ENCODE data around the gene MACROD1. TPM values are rescaled to one million over a fixed set of nuclear protein-coding genes. Genes with fewer than 3 reads are reported as not detected.
A peak's percentile ranks its signal among the peaks of the same experiment; 100 is the strongest.

Gene MACROD1
- total RNA-seq, 1 donor from 2014 or later = 91.9 TPM

GRCh38 chr11:64124147-64124546 lies 41.8 kb downstream of the MACROD1 start:
- no peak overlapping the region for H3K4me3 ChIP-seq (ENCODE audit: low read length in 3 of 3)
- H3K27ac ChIP-seq (ENCODE audit: low read depth, low read length) = no peak overlapping the region
- H3K36me3 ChIP-seq (ENCODE audit: control insufficient read depth in 3 of 3, insufficient read depth in 3 of 3, low read length in 3 of 3) = peaks cover 0 to 3% (median 0%) of the 10 kb centered on the region in 3 donors
- H3K9ac ChIP-seq (ENCODE audit: low read depth in 1 of 3, low read length in 3 of 3) = no peak overlapping the region
- peaks cover 20 to 57% (median 37%) of the 10 kb centered on the region in 3 donors for H3K4me1 ChIP-seq (ENCODE audit: control insufficient read depth in 3 of 3, insufficient read depth in 3 of 3, low read length in 3 of 3)
- H3K27me3 ChIP-seq (ENCODE audit: control insufficient read depth in 3 of 3, insufficient read depth in 3 of 3, low read length in 3 of 3) = no peaks in the 10 kb centered on the region
- H3K9me3 ChIP-seq (ENCODE audit: control insufficient read depth in 3 of 3, low read length in 3 of 3) = no peaks in the 10 kb centered on the region

GRCh38 chr11:64123679-64124078 lies 42.2 kb downstream of the MACROD1 start:
- H3K4me1 ChIP-seq (ENCODE audit: control insufficient read depth in 3 of 3, insufficient read depth in 3 of 3, low read length in 3 of 3) = peaks cover 20 to 54% (median 40%) of the 10 kb centered on the region in 3 donors
- H3K36me3 ChIP-seq (ENCODE audit: control insufficient read depth in 3 of 3, insufficient read depth in 3 of 3, low read length in 3 of 3) = peaks cover 0 to 3% (median 0%) of the 10 kb centered on the region in 3 donors
- no peak overlapping the region for H3K9ac ChIP-seq (ENCODE audit: low read depth in 1 of 3, low read length in 3 of 3)
- no peak overlapping the region for H3K4me3 ChIP-seq (ENCODE audit: low read length in 3 of 3)
- H3K27me3 ChIP-seq (ENCODE audit: control insufficient read depth in 3 of 3, insufficient read depth in 3 of 3, low read length in 3 of 3) = no peaks in the 10 kb centered on the region
- no peak overlapping the region for H3K27ac ChIP-seq (ENCODE audit: low read depth, low read length)
- no peaks in the 10 kb centered on the region for H3K9me3 ChIP-seq (ENCODE audit: control insufficient read depth in 3 of 3, low read length in 3 of 3)

GRCh38 chr11:64122411-64123410 lies 43.2 kb downstream of the MACROD1 start:
- no peak overlapping the region for H3K4me3 ChIP-seq (ENCODE audit: low read length in 3 of 3)
- peak overlapping the region in 2 of 3 donors; percentile 23 to 60 for H3K9ac ChIP-seq (ENCODE audit: low read depth in 1 of 3, low read length in 3 of 3)

GRCh38 chr11:64121663-64122410 lies 44.1 kb downstream of the MACROD1 start:
- H3K4me1 ChIP-seq (ENCODE audit: control insufficient read depth in 3 of 3, insufficient read depth in 3 of 3, low read length in 3 of 3) = peaks cover 20 to 44% (median 40%) of the 10 kb centered on the region in 3 donors
- peak overlapping the region; percentile 54 for H3K27ac ChIP-seq (ENCODE audit: low read depth, low read length)
- no peak overlapping the region for H3K4me3 ChIP-seq (ENCODE audit: low read length in 3 of 3)
- no peaks in the 10 kb centered on the region for H3K9me3 ChIP-seq (ENCODE audit: control insufficient read depth in 3 of 3, low read length in 3 of 3)
- no peaks in the 10 kb centered on the region for H3K27me3 ChIP-seq (ENCODE audit: control insufficient read depth in 3 of 3, insufficient read depth in 3 of 3, low read length in 3 of 3)
- H3K36me3 ChIP-seq (ENCODE audit: control insufficient read depth in 3 of 3, insufficient read depth in 3 of 3, low read length in 3 of 3) = peaks cover under 1 to 5% (median 3%) of the 10 kb centered on the region in 3 donors
- H3K9ac ChIP-seq (ENCODE audit: low read depth in 1 of 3, low read length in 3 of 3) = peak overlapping the region; percentile 8 to 60 (median 20)

More at GRCh38 chr11:64122411-64123410, 43.2 kb downstream of the MACROD1 start:
- Histone ChIP-seq H3K9me3 (ENCODE audit: control insufficient read depth in 3 of 3, low read length in 3 of 3) (no peaks in the 10 kb centered on the region), H3K36me3 (ENCODE audit: control insufficient read depth in 3 of 3, insufficient read depth in 3 of 3, low read length in 3 of 3) (peaks cover 0 to 3% (median under 1%) of the 10 kb centered on the region in 3 donors), H3K27ac (ENCODE audit: low read depth, low read length) (peak overlapping the region; percentile 75), H3K27me3 (ENCODE audit: control insufficient read depth in 3 of 3, insufficient read depth in 3 of 3, low read length in 3 of 3) (no peaks in the 10 kb centered on the region), H3K4me1 (ENCODE audit: control insufficient read depth in 3 of 3, insufficient read depth in 3 of 3, low read length in 3 of 3) (peaks cover 20 to 51% (median 40%) of the 10 kb centered on the region in 3 donors)

- H3K9ac ChIP-seq (ENCODE audit: low read depth in 1 of 3, low read length in 3 of 3) = peak overlapping the region; percentile 8 to 33 (median 20)
Measured at GRCh38 chr11:64120951-64121569, 44.9 kb downstream of the MACROD1 start.

GRCh38 chr11:64119700-64120099 lies 46.2 kb downstream of the MACROD1 start:
- Histone ChIP-seq H3K4me3 (ENCODE audit: low read length in 3 of 3) (no peak overlapping the region), H3K9ac (ENCODE audit: low read depth in 1 of 3, low read length in 3 of 3) (no peak overlapping the region), H3K4me1 (ENCODE audit: control insufficient read depth in 3 of 3, insufficient read depth in 3 of 3, low read length in 3 of 3) (peaks cover 16 to 34% (median 29%) of the 10 kb centered on the region in 3 donors), H3K27me3 (ENCODE audit: control insufficient read depth in 3 of 3, insufficient read depth in 3 of 3, low read length in 3 of 3) (no peaks in the 10 kb centered on the region), H3K9me3 (ENCODE audit: control insufficient read depth in 3 of 3, low read length in 3 of 3) (no peaks in the 10 kb centered on the region), H3K36me3 (ENCODE audit: control insufficient read depth in 3 of 3, insufficient read depth in 3 of 3, low read length in 3 of 3) (peaks cover 5% of the 10 kb centered on the region in 3 donors), H3K27ac (ENCODE audit: low read depth, low read length) (no peak overlapping the region)

More at GRCh38 chr11:64120951-64121569, 44.9 kb downstream of the MACROD1 start:
- Histone ChIP-seq H3K4me3 (ENCODE audit: low read length in 3 of 3) (no peak overlapping the region), H3K9me3 (ENCODE audit: control insufficient read depth in 3 of 3, low read length in 3 of 3) (no peaks in the 10 kb centered on the region), H3K27me3 (ENCODE audit: control insufficient read depth in 3 of 3, insufficient read depth in 3 of 3, low read length in 3 of 3) (no peaks in the 10 kb centered on the region), H3K27ac (ENCODE audit: low read depth, low read length) (peak overlapping the region; percentile 54), H3K36me3 (ENCODE audit: control insufficient read depth in 3 of 3, insufficient read depth in 3 of 3, low read length in 3 of 3) (peaks cover 5 to 8% (median 5%) of the 10 kb centered on the region in 3 donors), H3K4me1 (ENCODE audit: control insufficient read depth in 3 of 3, insufficient read depth in 3 of 3, low read length in 3 of 3) (peaks cover 20 to 40% (median 40%) of the 10 kb centered on the region in 3 donors)

GRCh38 chr11:64118876-64119665 lies 46.8 kb downstream of the MACROD1 start:
- peaks cover 16 to 34% (median 29%) of the 10 kb centered on the region in 3 donors for H3K4me1 ChIP-seq (ENCODE audit: control insufficient read depth in 3 of 3, insufficient read depth in 3 of 3, low read length in 3 of 3)
- H3K9me3 ChIP-seq (ENCODE audit: control insufficient read depth in 3 of 3, low read length in 3 of 3) = no peaks in the 10 kb centered on the region
- peak overlapping the region in 1 of 3 donors; percentile 8 for H3K9ac ChIP-seq (ENCODE audit: low read depth in 1 of 3, low read length in 3 of 3)
- H3K27me3 ChIP-seq (ENCODE audit: control insufficient read depth in 3 of 3, insufficient read depth in 3 of 3, low read length in 3 of 3) = no peaks in the 10 kb centered on the region
- H3K36me3 ChIP-seq (ENCODE audit: control insufficient read depth in 3 of 3, insufficient read depth in 3 of 3, low read length in 3 of 3) = peaks cover 5 to 10% (median 5%) of the 10 kb centered on the region in 3 donors
- H3K4me3 ChIP-seq (ENCODE audit: low read length in 3 of 3) = no peak overlapping the region
- H3K27ac ChIP-seq (ENCODE audit: low read depth, low read length) = no peak overlapping the region

GRCh38 chr11:64117763-64118459 lies 48.0 kb downstream of the MACROD1 start:
- Histone ChIP-seq H3K4me3 (ENCODE audit: low read length in 3 of 3) (no peak overlapping the region), H3K9me3 (ENCODE audit: control insufficient read depth in 3 of 3, low read length in 3 of 3) (no peaks in the 10 kb centered on the region), H3K27ac (ENCODE audit: low read depth, low read length) (no peak overlapping the region), H3K4me1 (ENCODE audit: control insufficient read depth in 3 of 3, insufficient read depth in 3 of 3, low read length in 3 of 3) (peaks cover 15 to 27% (median 24%) of the 10 kb centered on the region in 3 donors), H3K9ac (ENCODE audit: low read depth in 1 of 3, low read length in 3 of 3) (no peak overlapping the region), H3K36me3 (ENCODE audit: control insufficient read depth in 3 of 3, insufficient read depth in 3 of 3, low read length in 3 of 3) (peaks cover 5 to 18% (median 6%) of the 10 kb centered on the region in 3 donors), H3K27me3 (ENCODE audit: control insufficient read depth in 3 of 3, insufficient read depth in 3 of 3, low read length in 3 of 3) (no peaks in the 10 kb centered on the region)
